Occipital lobe (tissue), 2 donors: Measurements from ENCODE around the gene RAB20. TPM values are rescaled to one million over a fixed set of nuclear protein-coding genes. Genes with fewer than 3 reads are reported as not detected.
"Not testable (repeated sequence)": the region's sequence is repeated elsewhere in the genome, so short reads cannot be mapped to it uniquely, and the experiment has no call there.

ENCODE experiments used
- DNase-seq: peaks from one replicate; lab custom pipeline; 2025; lab: John Stamatoyannopoulos, UW
- total RNA-seq: library from RNA; depleted of rRNA; stranded (reverse); fragments of >200 nt; gene quantifications from one replicate; pipeline ENCODE4 v1.2.3, GENCODE V29; 2014

RAB20 gene
- total RNA-seq, 1 donor from 2014 or later: 2.5 TPM

GRCh38 chr13:110509971-110510786, 51.3 kb downstream of the RAB20 start:
- no peak for DNase-seq

GRCh38 chr13:110509478-110509926, 52.0 kb downstream of the RAB20 start:
- DNase-seq: no peak

GRCh38 chr13:110507678-110508381, 53.7 kb downstream of the RAB20 start:
- DNase-seq: no peak

GRCh38 chr13:110506859-110507566, 54.5 kb downstream of the RAB20 start:
- DNase-seq: no peak

GRCh38 chr13:110506396-110506795, 55.1 kb downstream of the RAB20 start:
- DNase-seq: no peak

- no peak for DNase-seq
These were observed 55.9 kb downstream of the RAB20 start for GRCh38 chr13:110505594-110505993.

GRCh38 chr13:110503979-110504499, 57.5 kb downstream of the RAB20 start:
- no peak for DNase-seq

GRCh38 chr13:110503037-110503901, 58.3 kb downstream of the RAB20 start:
- DNase-seq: no peak

GRCh38 chr13:110501188-110501587, 60.3 kb downstream of the RAB20 start:
- DNase-seq: no peak

GRCh38 chr13:110500341-110500740, 61.2 kb downstream of the RAB20 start:
- DNase-seq: no peak

GRCh38 chr13:110499621-110500281, 61.8 kb downstream of the RAB20 start:
- DNase-seq: no peak

GRCh38 chr13:110498765-110499164, 62.8 kb downstream of the RAB20 start:
- DNase-seq: no peak

- no peak for DNase-seq
These were observed 63.2 kb downstream of the RAB20 start for GRCh38 chr13:110498327-110498726.

- DNase-seq: not testable (repeated sequence)
These were observed 63.6 kb downstream of the RAB20 start for GRCh38 chr13:110497896-110498295.

- DNase-seq: no peak
These were observed 64.5 kb downstream of the RAB20 start for GRCh38 chr13:110497003-110497402.

- DNase-seq: no peak
These were observed 65.2 kb downstream of the RAB20 start for GRCh38 chr13:110496281-110496680.

GRCh38 chr13:110495881-110496280, 65.6 kb downstream of the RAB20 start:
- DNase-seq: no peak

GRCh38 chr13:110495376-110495775, 66.1 kb downstream of the RAB20 start:
- no peak for DNase-seq

- DNase-seq: no peak
These were observed 67.9 kb downstream of the RAB20 start for GRCh38 chr13:110493613-110494012.
